Psoas muscle (tissue), 8 donors: Measurements from ENCODE around the gene RBM17. TPM values are rescaled to one million over a fixed set of nuclear protein-coding genes. Genes with fewer than 3 reads are reported as not detected.
A peak's percentile ranks its signal among the peaks of the same experiment; 100 is the strongest.
"Not testable (repeated sequence)": the region's sequence is repeated elsewhere in the genome, so short reads cannot be mapped to it uniquely, and the experiment has no call there.

Source experiments
- ATAC-seq, 4 donors: fragments of 200-7000 bp; cut with Tn5 transposase; one replicate each; pipeline ENCODE4 v1.9.1; 2020; ENCODE audit warnings: moderate library complexity in 3 of 4, mild to moderate bottlenecking in 2 of 4
- DNase-seq, 2 donors: peaks; one replicate each; pipeline ENCODE4 v3.0.0-alpha.2; 2020
- H3K27ac ChIP-seq: fragments of 200-600 bp; one replicate; pipeline ENCODE4 v1.8.0; 2022
- H3K27me3 ChIP-seq, 3 donors: fragments of 200-600 bp in 1 of 3; one replicate each; pipeline versions ENCODE4 v1.6.1 to v1.8.0; 2013 to 2022; ENCODE audit warnings: low read length in 2 of 3, mild to moderate bottlenecking in 2 of 3, moderate library complexity in 1 of 3; ENCODE audit not compliant: insufficient read depth in 3 of 3
- H3K36me3 ChIP-seq, 2 donors: fragments of 200-600 bp in 1 of 2; one replicate each; pipeline versions ENCODE4 v1.6.1 to v1.8.0; 2013 to 2022; ENCODE audit warnings: low read depth in 1 of 2, mild to moderate bottlenecking in 1 of 2, moderate library complexity in 1 of 2; ENCODE audit not compliant: insufficient read depth in 1 of 2
- H3K4me1 ChIP-seq: fragments of 200-600 bp; one replicate; pipeline ENCODE4 v1.8.0; 2022
- H3K4me3 ChIP-seq: fragments of 200-600 bp; one replicate; pipeline ENCODE4 v1.8.0; 2022; ENCODE audit warnings: mild to moderate bottlenecking
- H3K9me3 ChIP-seq: fragments of 200-600 bp; one replicate; pipeline ENCODE4 v1.8.0; 2022
- CTCF ChIP-seq: fragments of 200-600 bp; IDR thresholded peaks from one replicate; pipeline ENCODE4 v1.8.0; 2022; ENCODE audit warnings: antibody characterized with exemption
- WGBS, 3 donors: extraction: QIAGEN DNeasy Blood & Tissue Kit; methylation state at CpG; one replicate each; pipeline versions ENCODE4 v1.1.6 to v1.1.7; 2013; 5-methylcytosine and 5-hydroxymethylcytosine counted together
- intact Hi-C, 2 donors: fragments of 100-400 bp; cut with DNase I; formaldehyde crosslinking; loops; one replicate each; pipeline versions ENCODE4 v1.11.0 to v1.14.2; 2022
- polyA plus RNA-seq, 3 donors: library from polyadenylated mRNA; stranded (reverse); fragments of 200-250 nt; gene quantifications; one replicate each; pipeline ENCODE4 v1.2.3, GENCODE V29; 2013
- total RNA-seq, 4 donors: library from RNA; stranded (reverse); fragmentation: NEBNext Ultra II Directional in 2 of 4; extraction: Animal tissue kit (Norgen Biotek cat#: 25700) in 2 of 4; gene quantifications; one replicate each; pipeline versions ENCODE4 v1.2.1 to v1.2.4, GENCODE V29; 2021 to 2023
- donor health status: healthy with polysubstance abuse.
- donor health status: DM: no; HTN: no; CAD: no; lungs with moderate emphysema.
- donor health status: Bipolar disorder and iron deficiency.
- donor health status: healthy.
- donor health status: DM: yes; HTN: yes; CAD: no.
- donor health status: DM: no; HTN: no; CAD: no.
- donor health status: DM: no; HTN: no; CAD: no.
- donor health status: DM: yes; HTN: yes; CAD: no.

Gene RBM17
- total and polyA plus RNA-seq, 7 donors: 74.4 to 157 (median 95.9) TPM

- H3K4me3 ChIP-seq: no peak overlapping the region
These were observed 27.8 kb upstream of the RBM17 start for GRCh38 chr10:6061056-6061455.

GRCh38 chr10:6062101-6062771 is 26.6 kb upstream of the RBM17 start, which contains the start of gene IL2RA:
TSS of gene IL2RA (minus strand) at chr10:6062367. CDS start at chr10:6062151, 216 bp downstream.
- no peak for DNase-seq
- WGBS, 3 donors: 84 to 87% (median 85%) methylated on average over 18 of the region's 18 CpGs
- no peaks in the 10 kb centered on the region for H3K36me3 ChIP-seq
- no peaks in the 10 kb centered on the region for H3K27me3 ChIP-seq
- peak within 1 kb of the TSS; percentile 7 for H3K4me3 ChIP-seq
- no peak for ATAC-seq
- no peak for TF ChIP-seq CTCF
- peaks cover 6% of the 10 kb centered on the region for H3K4me1 ChIP-seq
- intact Hi-C loops: no loop called here
- H3K9me3 ChIP-seq: no peaks in the 10 kb centered on the region
- H3K27ac ChIP-seq: no peak within 1 kb of the TSS

More at GRCh38 chr10:6061056-6061455, 27.8 kb upstream of the RBM17 start:
- H3K27me3 ChIP-seq: no peaks in the 10 kb centered on the region
- no peak overlapping the region for H3K27ac ChIP-seq
- TF ChIP-seq CTCF: no peak
- DNase-seq (no peak), ATAC-seq (no peak)
- H3K36me3 ChIP-seq: no peaks in the 10 kb centered on the region
- intact Hi-C loops: no loop called here
- 89 to 91% (median 91%) methylated on average over 8 of the region's 8 CpGs for WGBS, 3 donors
- H3K9me3 ChIP-seq: no peaks in the 10 kb centered on the region
- peaks cover 6% of the 10 kb centered on the region for H3K4me1 ChIP-seq

- H3K4me1 ChIP-seq: peaks cover 2% of the 10 kb centered on the region
- no peaks in the 10 kb centered on the region for H3K36me3 ChIP-seq
- H3K27ac ChIP-seq: no peak overlapping the region
- no peaks in the 10 kb centered on the region for H3K27me3 ChIP-seq
- DNase-seq: no peak
- H3K4me3 ChIP-seq: no peak overlapping the region
- H3K9me3 ChIP-seq: no peaks in the 10 kb centered on the region
- TF ChIP-seq CTCF: no peak
- 90 to 95% (median 92%) methylated on average over 7 of the region's 7 CpGs for WGBS, 3 donors
- intact Hi-C loops: no loop called here
- no peak for ATAC-seq
These were observed 24.7 kb upstream of the RBM17 start for GRCh38 chr10:6064119-6064518.

- WGBS, 3 donors: 93 to 94% (median 93%) methylated on average over 3 of the region's 3 CpGs
- H3K9me3 ChIP-seq, H3K4me3 ChIP-seq, ATAC-seq, H3K27ac ChIP-seq, DNase-seq, H3K27me3 ChIP-seq, H3K36me3 ChIP-seq, H3K4me1 ChIP-seq, intact Hi-C loops: not testable (repeated sequence)
These were observed 24.1 kb upstream of the RBM17 start for GRCh38 chr10:6064726-6065125.

- WGBS, 3 donors: 91 to 92% (median 91%) methylated on average over 3 of the region's 3 CpGs
- Histone ChIP-seq H3K4me1 (no peaks in the 10 kb centered on the region), H3K4me3 (no peak overlapping the region), H3K9me3 (no peaks in the 10 kb centered on the region), H3K36me3 (no peaks in the 10 kb centered on the region), H3K27me3 (no peaks in the 10 kb centered on the region), H3K27ac (no peak overlapping the region)
- no peak for TF ChIP-seq CTCF
- no peak for DNase-seq
- ATAC-seq: no peak
- intact Hi-C loops: no loop called here
These were observed 23.4 kb upstream of the RBM17 start for GRCh38 chr10:6065406-6065805.
